H1 (cell line): ENCODE results near the gene PTGDS. TPM values are rescaled to one million over a fixed set of nuclear protein-coding genes. Genes with fewer than 3 reads are reported as not detected.

ENCODE experiments used
- CHD2 ChIP-seq: IDR thresholded peaks from 2 replicates; pipeline ENCODE4 v1.6.1; 2012; ENCODE audit warnings: low read length, improper control_type of control experiment
- HDAC2 ChIP-seq, 2 experiments: fragments of 300-600 bp in 1 of 2; sonication (generic) in 1 of 2; IDR thresholded peaks; 2 replicates each; pipeline ENCODE4 v1.6.1; 2011 to 2012; ENCODE audit warnings: low read depth in 2 of 2, low read length in 2 of 2, mild to moderate bottlenecking in 2 of 2, moderate library complexity in 2 of 2, borderline replicate concordance in 1 of 2, inconsistent platforms in 1 of 2
- NRF1 ChIP-seq: IDR thresholded peaks from 2 replicates; pipeline ENCODE4 v1.6.1; 2011; ENCODE audit warnings: mild to moderate bottlenecking, low read depth, low read length, improper control_type of control experiment
- RXRA ChIP-seq: IDR thresholded peaks from 2 replicates; pipeline ENCODE4 v1.6.1; 2011; ENCODE audit warnings: low read depth, mild to moderate bottlenecking, low read length, moderate library complexity; ENCODE audit not compliant: insufficient read depth
- TCF12 ChIP-seq: IDR thresholded peaks from 2 replicates; pipeline ENCODE4 v1.6.1; 2011; ENCODE audit warnings: low read depth, mild to moderate bottlenecking, low read length
- polyA plus RNA-seq, 7 experiments: library from polyadenylated mRNA; depleted of rRNA in 3 of 7; stranded (reverse) in 5 of 7; unstranded in 2 of 7; fragments of >200 nt in 5 of 7; fragments of 200-250 nt in 2 of 7; gene quantifications; 1 replicate in 5 of 7; 2 replicates in 1 of 7; 4 replicates in 1 of 7; pipeline versions ENCODE4 v1.2.1 to v1.2.3, GENCODE V29; 2011 to 2013; ENCODE audit warnings: missing spikeins in 2 of 7, mixed read lengths in 2 of 7
- total RNA-seq: library from RNA; stranded (reverse); fragmentation: NEBNext Ultra II Directional; extraction: Animal tissue kit (Norgen Biotek cat#: 25700); gene quantifications from 2 replicates; pipeline ENCODE4 v1.2.1, GENCODE V29; 2021
- TF ChIP-seq, protein P1 (sequence below): IDR thresholded peaks from 2 replicates; pipeline ENCODE4 v1.6.1; 2012; ENCODE audit warnings: low read length, inconsistent platforms

PTGDS gene
- total and polyA plus RNA-seq, 2 of the 8 experiments (the other 6 are each of a cell fraction or from before 2014, with no cell fraction given) = 1.7 to 2.3 TPM

DNA sequence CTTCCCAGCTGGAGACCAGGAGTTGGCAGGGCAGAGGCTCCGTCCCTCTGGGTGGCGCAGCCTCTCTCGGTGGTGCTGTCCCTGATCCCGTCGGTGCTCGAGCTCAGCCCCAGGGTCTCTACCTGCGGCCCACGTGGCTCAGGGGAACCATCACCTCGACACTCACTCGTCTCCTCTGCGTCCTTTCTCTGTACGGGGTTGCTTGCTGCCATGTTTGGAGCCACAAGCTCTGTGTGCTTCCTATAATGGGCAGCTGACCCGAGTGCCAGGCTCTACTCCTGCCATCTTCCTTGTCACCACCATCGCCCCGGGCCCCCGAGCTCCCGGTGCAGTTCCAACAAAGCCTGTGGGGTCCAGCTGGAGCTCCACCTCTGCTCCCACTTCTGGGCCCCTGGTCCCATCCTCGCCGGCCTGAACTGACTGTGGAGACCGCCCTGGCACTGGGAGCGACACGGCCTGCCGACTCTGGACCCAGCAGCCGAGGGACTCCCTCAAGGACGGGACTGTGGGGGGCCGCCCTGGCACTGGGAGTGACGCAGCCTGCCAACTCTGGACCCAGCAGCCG is 37.8 kb upstream of the PTGDS start (continued):
- TF ChIP-seq, protein P1, sequence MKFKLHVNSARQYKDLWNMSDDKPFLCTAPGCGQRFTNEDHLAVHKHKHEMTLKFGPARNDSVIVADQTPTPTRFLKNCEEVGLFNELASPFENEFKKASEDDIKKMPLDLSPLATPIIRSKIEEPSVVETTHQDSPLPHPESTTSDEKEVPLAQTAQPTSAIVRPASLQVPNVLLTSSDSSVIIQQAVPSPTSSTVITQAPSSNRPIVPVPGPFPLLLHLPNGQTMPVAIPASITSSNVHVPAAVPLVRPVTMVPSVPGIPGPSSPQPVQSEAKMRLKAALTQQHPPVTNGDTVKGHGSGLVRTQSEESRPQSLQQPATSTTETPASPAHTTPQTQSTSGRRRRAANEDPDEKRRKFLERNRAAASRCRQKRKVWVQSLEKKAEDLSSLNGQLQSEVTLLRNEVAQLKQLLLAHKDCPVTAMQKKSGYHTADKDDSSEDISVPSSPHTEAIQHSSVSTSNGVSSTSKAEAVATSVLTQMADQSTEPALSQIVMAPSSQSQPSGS = no peak
- TF ChIP-seq NRF1 (no peak), HDAC2 (IDR thresholded peaks at IDR 0.05; ENCODE audit: borderline replicate concordance in 1 of 2, low read depth in 2 of 2, low read length in 2 of 2) (no peak), RXRA (no peak), CHD2 (no peak), TCF12 (no peak)
